Activated CD4-positive, alpha-beta T cell treated with anti-CD3 and anti-CD28 coated beads, Interleukin-2, amount 50 U/mL, for 48 hours (primary cell): ENCODE measurements around the gene ITPKB.

Experiments
- DNase-seq, 2 experiments: peaks; one replicate each; pipeline ENCODE4 v3.0.0-alpha.2; 2020

The ITPKB gene

DNA sequence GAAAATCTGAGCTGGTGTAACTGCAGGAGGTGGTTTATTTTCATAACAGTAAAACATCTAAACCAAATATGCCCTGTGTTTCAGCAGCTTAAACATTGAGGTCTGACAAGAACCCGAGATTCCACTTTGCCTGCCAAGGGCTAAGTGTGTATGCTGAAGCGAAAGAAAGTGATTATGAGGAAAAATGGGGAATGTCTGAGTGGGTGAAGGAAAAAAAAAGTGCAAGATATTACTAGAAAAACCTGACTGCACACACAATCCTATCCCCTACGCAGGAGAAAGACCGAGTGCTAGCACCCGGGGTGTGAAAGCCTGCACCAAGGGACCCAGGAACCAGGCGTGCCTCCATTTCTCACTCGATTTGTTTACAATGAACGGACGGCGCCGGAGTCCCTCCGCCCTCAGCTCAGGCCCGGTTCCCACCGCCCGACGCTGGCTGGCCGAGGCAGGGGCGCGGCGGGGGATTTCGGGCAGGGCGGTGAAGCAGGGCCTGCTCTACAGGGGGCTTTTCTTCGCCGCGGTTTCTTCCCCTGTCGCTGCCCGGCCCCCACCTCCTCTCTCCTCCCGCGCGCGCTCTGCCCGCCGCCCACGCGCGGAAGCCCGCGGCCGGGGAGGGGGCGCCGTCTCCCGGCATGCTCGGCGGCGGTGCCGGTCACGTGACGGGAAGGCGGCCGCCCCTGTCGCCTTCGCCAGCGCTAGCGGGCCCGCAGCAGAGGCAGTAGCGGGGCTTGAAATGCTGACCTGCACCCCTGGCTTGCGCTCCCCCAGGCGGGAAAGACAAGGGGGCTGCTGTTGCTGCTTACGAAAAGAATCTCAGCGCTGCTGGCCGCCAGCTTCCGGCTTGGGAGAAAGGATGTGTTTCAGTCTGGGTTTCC, 35.9 kb downstream of the ITPKB start:
- peak; percentile 77 to 79 for DNase-seq

DNA sequence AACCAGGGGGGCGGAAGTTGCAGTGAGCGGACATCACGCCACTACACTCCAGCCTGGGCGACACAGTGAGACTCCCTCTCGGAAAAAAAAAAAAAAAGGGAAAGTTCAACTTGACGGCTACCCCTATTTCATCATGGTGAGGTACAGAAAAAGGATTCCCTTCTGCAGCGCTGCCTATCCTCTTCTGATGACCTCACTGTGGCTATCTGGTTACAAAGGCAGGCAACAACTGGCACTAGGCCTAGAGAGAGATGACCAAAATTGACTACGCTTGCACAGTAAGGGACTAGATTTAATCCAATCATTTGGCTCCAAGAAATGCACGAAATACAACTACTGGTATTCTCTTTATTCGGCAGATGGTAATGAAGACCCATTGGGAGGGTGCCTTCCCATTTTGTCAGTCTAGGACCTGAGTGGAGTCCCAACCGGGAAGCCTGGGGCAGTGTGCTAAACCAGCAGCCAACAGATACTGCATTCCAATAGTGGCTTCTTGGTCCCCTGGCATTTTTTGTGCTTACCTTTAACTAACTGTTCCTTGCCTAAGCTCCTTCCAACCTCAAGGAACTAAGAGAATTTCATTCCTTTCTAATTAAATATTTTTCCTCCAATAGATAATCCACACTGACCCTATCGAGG, 36.6 kb downstream of the ITPKB start:
- no peak for DNase-seq

DNA sequence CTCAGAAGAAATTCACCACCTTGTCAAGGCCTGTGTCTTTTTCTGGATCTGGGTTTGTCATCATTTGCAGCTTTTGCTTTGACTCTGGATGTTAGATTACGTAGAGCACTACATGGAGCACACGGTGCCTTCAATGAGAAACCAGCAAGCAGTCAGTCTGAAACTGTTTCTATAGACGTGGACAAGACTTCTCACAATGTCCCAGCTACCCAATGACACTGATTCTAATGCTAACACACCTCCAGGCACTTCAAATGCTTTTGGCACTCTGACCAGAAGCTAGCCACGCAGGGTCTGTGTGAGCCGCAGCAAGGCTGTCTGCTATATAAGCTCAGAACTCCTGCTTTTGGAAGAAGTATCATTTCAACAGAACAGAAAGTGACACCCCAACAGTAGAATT, 38.2 kb downstream of the ITPKB start:
- DNase-seq, result no peak

DNA sequence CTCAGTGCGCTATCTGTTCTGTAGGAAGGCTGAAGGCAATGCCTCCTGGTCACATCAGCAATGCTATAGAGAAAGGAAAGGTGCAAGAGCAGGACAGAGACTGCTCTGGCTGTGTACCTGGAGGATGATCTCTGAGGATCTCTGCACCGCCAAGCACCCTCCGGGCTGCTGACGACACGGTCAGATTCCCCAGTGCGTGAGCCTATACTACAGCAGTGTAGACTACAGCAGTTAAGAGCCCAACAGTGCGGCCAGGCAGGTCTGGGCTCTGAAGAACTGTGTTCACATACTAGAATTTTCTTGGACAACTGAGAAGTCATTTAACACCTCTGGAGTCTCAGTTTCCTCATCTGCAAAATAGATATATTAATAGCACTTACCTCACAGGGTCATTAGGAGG, 39.9 kb downstream of the ITPKB start:
- DNase-seq, result no peak

DNA sequence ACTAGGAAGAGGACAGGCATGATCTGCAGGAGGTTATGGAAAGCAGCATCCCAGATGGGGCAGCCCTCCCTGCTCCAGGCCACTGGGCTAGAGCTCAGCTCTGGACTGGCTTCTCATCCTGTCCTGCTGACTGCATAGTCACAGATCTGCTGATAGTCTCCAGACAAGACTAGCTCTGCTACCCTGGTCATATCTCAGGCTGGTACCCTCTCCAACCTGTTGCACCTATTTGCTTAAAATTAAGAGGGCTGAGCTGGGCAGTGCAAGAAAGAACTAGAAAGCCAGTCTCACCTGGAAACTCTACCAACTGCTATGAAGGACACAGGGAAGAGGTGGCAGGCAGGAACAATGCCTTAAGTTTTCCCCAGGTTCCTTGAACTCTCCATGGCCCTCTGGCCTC, 40.4 kb downstream of the ITPKB start:
- no peak for DNase-seq

DNA sequence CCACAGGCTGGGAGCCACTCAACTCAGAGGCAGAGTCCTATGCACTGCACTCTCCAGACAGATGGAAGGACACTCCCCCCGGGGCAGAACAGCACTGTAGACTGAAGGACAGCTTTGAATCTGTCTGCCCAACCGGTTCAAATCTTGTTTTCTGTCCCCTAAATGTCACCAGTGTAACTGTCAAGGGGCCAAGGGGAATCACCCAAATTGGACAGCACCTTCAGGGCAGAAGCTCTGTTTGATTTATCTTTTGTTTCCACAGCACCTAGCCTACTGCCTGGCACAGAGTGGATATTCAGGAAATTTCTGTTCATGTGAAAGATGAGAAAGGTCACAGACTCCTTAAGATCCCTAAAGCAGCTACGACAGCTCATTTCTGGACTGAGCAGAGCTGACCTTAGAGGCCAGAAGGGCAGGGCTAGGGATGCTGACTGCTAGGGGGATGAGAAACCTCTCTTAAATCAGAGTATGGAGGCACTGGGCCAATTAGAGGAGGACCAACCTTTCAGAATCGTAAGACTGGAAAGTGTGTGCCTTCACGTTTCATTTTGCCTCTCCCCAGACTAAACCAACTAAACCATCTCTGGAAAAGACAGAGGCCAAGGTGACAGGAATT, 41.0 kb downstream of the ITPKB start:
- DNase-seq, result no peak

DNA sequence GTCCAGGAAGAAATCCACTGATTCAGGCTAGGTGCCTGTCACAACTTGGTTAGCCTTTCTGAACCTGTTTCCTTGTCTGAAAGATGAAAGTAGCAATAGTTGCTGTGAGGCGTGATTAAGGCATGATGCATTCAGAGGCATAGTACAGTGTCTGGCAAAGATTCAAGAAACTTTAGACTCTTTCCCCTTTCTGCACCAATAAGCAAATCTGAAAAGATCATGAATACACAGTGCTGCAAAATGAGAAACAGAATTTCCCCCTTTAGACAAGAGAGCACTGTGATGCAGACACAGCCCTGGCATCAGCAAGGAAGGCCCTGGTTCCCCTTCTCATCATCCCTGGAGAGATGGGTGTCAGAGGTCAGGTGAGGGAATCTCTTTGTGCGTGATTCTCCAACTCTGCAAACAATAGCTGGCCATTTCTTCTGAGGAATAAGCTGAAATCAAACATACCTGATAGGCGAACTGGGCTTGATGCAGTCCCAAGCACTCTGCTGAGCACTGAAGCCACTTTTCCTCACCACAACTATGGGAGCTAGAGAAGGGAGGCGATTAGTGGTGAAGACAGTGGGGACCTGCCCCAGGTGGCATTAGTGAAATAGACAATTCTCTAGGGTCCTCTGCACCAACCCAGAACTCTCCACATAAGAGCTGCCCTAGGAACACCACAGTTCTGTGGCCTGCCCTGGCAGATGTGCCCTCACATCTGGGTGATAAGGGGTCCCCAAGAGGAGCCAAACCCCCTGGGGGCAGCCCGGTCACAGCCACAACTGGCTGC, 41.7 kb downstream of the ITPKB start:
- no peak for DNase-seq

DNA sequence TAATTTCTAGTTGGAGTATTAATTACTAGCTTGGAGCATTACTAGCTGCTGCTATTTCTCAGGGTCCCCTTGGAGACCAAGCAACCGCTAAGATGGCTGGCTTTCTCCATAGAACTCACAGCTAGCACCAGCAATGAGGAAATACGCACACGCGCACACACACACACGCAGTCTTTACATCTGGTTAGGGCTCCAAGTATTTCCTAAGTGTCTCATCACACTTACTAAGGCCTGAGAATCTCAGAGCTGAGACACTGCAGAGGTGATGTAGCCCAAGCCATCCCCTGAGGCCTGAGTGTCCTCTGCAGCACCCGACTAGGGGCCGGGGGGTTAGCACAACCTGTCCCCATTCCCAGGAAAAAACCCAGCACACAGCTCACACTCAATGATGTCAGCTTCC, 42.5 kb downstream of the ITPKB start:
- DNase-seq, result no peak

DNA sequence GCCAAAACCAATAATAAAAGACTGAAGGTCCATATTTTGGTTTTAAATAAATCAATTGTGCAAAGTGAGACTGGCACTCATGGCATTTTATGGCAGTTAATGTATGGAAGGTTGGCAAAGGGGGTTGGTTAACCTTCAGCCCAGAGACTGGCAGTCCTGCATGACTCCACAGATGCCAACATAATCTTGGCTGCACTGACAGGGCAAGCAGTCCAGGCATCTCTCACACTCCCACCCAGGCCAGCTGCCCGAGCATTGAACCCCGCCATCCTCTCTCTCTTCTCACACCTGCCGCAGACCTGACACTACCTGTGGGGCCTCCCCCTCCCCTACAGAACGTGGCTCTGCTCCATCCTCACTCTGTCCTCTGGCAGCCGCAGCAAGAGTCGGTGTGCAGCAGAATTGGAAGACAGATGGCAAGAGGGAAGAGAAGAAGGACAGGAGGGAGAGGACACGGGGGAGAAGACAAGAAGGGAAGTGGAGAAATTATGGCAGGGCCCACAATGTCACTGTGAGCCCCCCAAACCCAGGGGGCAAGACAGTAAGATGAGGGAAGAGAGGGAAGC, 43.7 kb downstream of the ITPKB start:
- DNase-seq, result no peak

DNA sequence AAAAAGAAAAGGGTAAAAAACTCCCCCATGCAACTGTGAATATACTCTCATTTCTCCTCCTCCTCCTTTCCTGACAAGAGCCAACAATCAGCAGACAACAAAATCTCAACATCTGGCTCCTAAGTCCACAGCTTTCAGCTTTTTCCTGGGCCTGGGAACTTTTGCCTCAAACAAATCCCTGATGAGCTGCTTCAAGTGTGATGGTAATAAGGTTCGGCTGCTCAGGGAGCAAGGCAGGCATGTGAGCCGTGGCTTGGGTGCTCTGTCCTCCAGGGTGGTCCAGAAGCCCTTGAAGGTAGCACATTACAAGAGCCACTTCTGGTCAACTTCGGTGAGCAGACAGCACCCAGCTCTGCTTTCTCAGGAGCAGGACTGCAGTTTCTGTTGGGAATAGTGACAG, 46.3 kb downstream of the ITPKB start:
- no peak for DNase-seq

DNA sequence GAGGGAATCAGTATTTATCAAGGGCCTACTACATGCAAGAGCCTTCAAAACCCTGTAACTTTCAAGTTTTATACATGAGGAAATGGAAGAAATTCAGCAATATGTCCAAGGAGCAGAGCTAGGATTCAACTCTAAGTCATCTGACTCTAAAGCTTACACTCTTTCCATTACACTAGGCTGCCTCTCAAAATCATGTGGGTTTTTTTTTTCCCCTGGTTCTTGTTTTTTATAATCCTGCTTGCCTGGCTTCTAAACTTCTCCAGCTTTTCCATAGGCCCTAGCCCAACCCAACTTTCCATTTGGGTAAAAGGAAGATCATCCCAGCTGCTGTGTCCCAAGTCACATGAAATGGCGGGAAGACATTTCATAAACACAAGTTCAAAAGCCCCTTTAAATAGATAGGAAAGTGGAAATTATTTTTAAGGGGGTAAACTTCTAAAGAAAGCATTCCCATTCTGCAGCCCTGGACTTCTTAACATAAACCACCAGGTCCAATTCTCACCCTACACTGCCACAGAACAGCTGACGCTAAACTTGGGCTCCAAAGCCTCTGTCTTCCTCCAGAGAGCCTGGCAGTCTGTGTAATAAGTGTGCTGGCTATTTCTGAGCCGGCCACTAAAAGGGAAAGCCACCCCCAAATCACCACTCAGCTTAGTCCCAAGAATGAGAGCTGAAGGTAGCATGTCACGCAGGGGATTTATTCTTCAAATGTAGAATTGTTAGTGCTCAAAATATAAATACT, 46.9 kb downstream of the ITPKB start:
- no peak for DNase-seq

DNA sequence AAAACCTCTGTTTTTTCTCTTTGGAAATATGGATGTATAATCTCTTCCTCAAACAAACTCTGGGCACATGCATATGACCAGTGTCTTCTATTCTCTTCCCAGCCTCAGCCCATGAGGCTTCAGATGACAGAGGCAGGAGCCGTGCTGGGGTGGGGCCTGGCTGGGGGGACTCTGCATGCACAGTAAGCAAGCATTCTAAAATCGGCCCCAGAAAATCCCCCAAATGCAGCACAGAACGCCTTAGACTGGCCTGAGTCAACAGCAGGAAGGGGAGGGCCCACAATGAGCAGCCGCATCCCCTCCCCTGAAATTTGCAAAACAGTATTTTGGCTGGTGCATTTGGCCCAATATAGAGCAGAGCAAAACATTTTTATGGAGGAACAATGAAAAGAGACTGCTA, 47.8 kb downstream of the ITPKB start:
- DNase-seq, result peak; percentile 49 to 59

DNA sequence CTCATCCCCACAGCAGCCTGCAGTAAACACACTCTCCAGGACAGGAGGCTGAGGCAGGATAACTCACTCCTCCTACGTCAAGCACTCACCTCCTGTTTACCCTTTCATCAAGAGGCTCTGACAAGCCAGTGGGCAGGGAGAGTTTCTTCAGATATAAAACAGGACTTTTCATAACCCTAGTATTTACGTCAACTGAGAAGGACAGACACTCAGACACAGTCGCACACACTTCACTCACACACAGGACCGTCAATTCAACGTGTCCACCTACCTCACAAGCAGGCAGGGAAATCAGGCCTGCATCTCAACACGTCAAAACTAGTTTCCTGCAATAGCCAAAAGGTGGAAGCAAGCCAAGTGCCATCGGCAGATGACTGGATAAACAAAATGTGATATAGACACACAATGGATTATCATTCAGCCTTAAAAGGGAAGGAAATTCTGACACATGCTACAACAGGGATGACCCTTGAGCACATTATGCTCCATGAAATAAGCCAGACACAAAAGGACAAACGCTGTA, 48.6 kb downstream of the ITPKB start:
- peak; percentile 61 to 71 for DNase-seq

DNA sequence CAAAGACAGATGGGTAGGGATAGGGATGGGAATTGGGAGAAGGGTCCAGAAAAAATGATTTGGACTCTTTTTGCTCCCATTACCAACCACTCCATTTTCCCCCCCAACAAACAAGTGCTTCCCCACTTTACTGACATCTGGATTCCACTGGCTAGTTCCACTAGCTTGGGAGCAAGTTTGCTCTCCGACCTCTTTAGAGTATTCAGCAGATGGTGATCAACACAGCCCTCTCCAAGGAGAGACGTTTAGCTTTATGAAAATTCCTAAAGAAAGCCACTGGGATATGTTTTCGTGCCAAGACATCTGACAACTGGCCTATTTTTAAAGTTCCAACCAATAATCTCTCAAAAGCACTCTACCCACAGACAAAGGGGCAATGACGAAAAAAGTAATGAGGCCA, 50.3 kb downstream of the ITPKB start:
- DNase-seq, result no peak

DNA sequence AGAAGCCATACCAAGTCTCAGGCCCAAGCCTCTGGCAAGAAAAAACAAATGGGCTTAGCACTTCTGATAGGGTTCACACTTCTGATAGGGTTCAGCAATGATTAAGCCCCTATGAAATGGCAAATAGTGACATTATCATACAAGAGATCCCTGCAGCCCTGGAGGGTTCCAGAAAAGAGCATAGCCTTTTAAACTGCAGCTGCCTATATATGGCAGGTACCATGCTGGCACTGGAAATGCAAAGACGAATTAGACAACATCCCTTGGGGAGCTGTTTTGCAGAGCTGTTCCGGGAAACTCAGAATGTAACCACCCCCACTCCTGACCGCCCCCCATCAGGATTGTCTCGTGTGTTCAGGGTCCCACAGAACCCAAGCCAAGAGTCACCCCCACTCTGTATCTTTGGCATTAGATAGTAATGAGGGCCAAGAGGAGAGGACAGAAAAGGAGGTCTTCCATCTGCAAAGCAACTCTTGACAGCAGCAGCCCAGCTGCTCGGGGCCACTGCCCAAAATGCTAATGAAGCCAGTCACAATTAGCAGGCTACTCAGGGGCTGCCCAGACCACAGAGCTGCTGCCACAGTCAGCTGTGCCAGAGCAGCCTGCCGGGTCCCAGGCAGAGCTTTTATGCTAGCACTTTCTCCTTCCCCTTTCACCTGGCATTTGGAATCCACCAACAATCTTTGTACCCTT, 50.9 kb downstream of the ITPKB start:
- DNase-seq, result no peak

DNA sequence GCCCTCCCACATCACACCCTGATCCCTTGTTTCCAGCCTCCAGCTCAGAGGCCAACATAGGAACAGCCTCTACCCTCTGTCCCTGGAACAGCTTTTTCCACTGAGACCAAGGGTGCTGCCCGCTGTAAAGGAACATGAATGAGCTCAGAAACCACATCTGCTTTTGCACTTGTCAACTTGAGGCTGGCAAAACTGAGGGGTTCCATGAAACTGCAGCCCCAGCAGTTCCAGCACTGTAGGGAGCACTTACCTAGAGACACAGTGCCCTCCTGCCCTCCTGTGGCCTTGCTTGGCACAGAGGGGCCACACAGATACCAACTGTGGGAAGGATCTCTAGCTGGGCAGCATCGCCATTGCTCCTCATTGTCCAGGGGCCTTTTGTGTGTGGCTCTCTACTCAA, 51.7 kb downstream of the ITPKB start:
- peak; percentile 53 to 65 for DNase-seq

DNA sequence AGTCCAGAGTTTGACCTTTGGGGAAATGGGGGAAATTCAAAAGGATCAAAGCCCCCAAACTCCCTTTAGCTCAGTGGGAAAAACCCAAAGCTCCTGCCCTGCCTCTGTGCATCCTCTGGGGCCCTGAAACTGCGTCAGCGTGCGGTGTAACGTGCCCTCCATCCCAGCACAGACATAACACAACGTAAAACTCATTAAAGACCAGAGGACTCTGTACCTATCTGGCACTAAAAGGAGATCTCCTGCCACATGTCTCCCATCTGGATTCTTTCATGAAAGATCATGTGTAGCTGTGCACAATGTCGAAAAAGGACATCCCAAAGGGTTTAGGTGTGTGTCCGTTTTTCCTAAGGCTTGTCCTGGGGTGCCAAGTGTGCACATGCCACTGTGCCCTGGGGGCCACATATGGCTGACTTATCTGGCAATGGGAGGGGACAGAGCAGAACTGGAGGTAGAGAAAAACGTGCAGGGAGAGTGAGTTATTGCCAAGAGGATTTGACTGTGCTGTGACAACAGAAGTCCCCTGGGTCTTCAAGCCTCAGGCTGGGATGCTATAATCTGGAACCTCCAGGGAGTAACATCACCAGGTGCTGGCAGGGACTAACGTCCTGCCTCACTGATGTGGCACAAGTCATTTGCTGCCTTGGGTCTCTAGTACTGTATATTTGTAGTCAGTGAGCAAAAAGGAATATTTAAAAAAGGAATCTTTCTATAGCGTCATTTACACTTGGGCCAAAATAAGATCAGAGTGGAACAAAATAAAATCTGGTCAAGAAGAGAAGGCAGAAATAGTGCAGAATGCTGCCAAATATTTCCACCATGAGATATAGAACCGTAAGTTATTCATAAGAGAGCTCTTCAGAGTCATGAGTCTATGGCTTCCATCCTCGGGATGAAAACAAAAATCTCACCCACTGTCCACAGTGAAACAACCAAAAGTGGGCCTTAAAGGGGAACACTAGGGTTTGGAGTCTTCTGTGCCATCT, 52.3 kb downstream of the ITPKB start:
- DNase-seq, result no peak

DNA sequence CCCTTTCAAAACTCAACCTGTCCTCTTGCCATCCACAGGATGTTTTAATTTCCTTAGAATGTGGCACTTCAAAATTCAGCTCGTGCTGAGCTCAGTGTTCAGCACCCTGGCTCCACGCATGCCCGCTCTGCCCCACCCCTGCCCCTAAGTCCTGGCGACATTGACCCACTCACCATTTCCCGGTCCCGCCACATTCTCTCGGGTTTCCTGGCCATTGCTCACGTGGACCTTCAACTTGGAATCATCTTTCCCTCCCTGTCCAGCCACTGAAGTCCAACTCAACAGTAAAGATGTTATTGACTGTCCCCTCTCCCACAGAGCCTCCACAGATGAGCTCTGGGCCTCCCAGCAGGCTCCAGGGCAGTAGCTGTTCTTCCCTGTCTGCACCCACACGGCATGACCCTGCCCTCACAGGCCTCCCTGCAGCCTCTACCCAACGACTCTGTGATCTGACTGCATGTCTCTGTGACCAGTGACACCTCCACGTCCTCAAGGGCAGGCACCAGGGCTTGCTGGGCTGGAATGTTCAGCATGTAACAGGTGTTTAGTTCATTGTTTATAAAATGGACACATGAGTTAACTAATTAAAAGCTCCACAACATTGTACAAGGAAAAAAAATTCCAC, 53.8 kb downstream of the ITPKB start:
- DNase-seq, result no peak

DNA sequence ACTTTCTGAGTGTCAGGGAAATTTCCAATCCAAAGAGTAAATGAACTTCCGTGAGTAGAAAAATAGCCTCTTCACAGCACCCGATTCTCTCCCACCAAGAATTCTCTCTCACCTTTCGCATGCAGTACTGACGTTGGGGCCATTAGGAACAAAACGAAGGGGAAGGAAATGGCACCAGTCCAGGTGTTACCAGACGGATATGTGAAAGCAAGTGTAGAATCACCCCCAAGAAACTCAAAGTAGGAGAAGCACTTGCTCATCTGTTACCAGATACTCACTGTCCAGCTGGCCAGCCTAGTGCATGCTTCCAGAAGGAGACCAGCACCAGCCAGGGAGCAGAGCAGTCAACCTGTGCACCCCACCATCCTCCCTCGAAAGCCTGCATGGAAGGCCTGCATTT, 55.1 kb downstream of the ITPKB start:
- no peak for DNase-seq
